ENCODE data around the gene HMCN1.

HMCN1 gene

GRCh38 chr1:186118724-186119123, 384.5 kb downstream of the HMCN1 start:
- TF ChIP-seq POLR2A (IDR thresholded peaks at IDR 0.05; ENCODE audit: extremely low read depth, insufficient read length) (no peak), MYC (IDR thresholded peaks at IDR 0.05; ENCODE audit: low read depth, low read length) (no peak), CTCF (IDR thresholded peaks at IDR 0.05; ENCODE audit: low read depth, low read length) (no peak), MAX (IDR thresholded peaks at IDR 0.05; ENCODE audit: low read depth, low read length) (no peak)
- no peak for DNase-seq (ENCODE audit: low read depth)
- no peak overlapping the region for H3K4me3 ChIP-seq (ENCODE audit: low read depth, low read length)

- TF ChIP-seq MAX (IDR thresholded peaks at IDR 0.05; ENCODE audit: low read depth, low read length): no peak
- no peak for TF ChIP-seq POLR2A (IDR thresholded peaks at IDR 0.05; ENCODE audit: extremely low read depth, insufficient read length)
- TF ChIP-seq CTCF (IDR thresholded peaks at IDR 0.05; ENCODE audit: low read depth, low read length): no peak
- no peak for TF ChIP-seq MYC (IDR thresholded peaks at IDR 0.05; ENCODE audit: low read depth, low read length)
- no peak overlapping the region for H3K4me3 ChIP-seq (ENCODE audit: low read depth, low read length)
- no peak for DNase-seq (ENCODE audit: low read depth)
Observed at GRCh38 chr1:186122837-186123236, 388.6 kb downstream of the HMCN1 start.

GRCh38 chr1:186125035-186125434, 390.8 kb downstream of the HMCN1 start:
- TF ChIP-seq MYC (IDR thresholded peaks at IDR 0.05; ENCODE audit: low read depth, low read length) (no peak), POLR2A (IDR thresholded peaks at IDR 0.05; ENCODE audit: extremely low read depth, insufficient read length) (no peak), CTCF (IDR thresholded peaks at IDR 0.05; ENCODE audit: low read depth, low read length) (no peak), MAX (IDR thresholded peaks at IDR 0.05; ENCODE audit: low read depth, low read length) (no peak)
- DNase-seq (ENCODE audit: low read depth): no peak
- no peak overlapping the region for H3K4me3 ChIP-seq (ENCODE audit: low read depth, low read length)

- DNase-seq (ENCODE audit: low read depth): no peak
- H3K4me3 ChIP-seq (ENCODE audit: low read depth, low read length): no peak overlapping the region
- TF ChIP-seq MYC (IDR thresholded peaks at IDR 0.05; ENCODE audit: low read depth, low read length) (no peak), POLR2A (IDR thresholded peaks at IDR 0.05; ENCODE audit: extremely low read depth, insufficient read length) (no peak), MAX (IDR thresholded peaks at IDR 0.05; ENCODE audit: low read depth, low read length) (no peak), CTCF (IDR thresholded peaks at IDR 0.05; ENCODE audit: low read depth, low read length) (no peak)
Observed at GRCh38 chr1:186125511-186125910, 391.3 kb downstream of the HMCN1 start.

- no peak for DNase-seq (ENCODE audit: low read depth)
- H3K4me3 ChIP-seq (ENCODE audit: low read depth, low read length): no peak overlapping the region
- TF ChIP-seq MAX (IDR thresholded peaks at IDR 0.05; ENCODE audit: low read depth, low read length): no peak
- TF ChIP-seq POLR2A (IDR thresholded peaks at IDR 0.05; ENCODE audit: extremely low read depth, insufficient read length): no peak
- TF ChIP-seq MYC (IDR thresholded peaks at IDR 0.05; ENCODE audit: low read depth, low read length): no peak
- no peak for TF ChIP-seq CTCF (IDR thresholded peaks at IDR 0.05; ENCODE audit: low read depth, low read length)
Observed at GRCh38 chr1:186129758-186130157, 395.6 kb downstream of the HMCN1 start.

GRCh38 chr1:186139115-186139514, 404.9 kb downstream of the HMCN1 start:
- DNase-seq (ENCODE audit: low read depth): no peak
- no peak for TF ChIP-seq MAX (IDR thresholded peaks at IDR 0.05; ENCODE audit: low read depth, low read length)
- no peak for TF ChIP-seq POLR2A (IDR thresholded peaks at IDR 0.05; ENCODE audit: extremely low read depth, insufficient read length)
- no peak for TF ChIP-seq MYC (IDR thresholded peaks at IDR 0.05; ENCODE audit: low read depth, low read length)
- TF ChIP-seq CTCF (IDR thresholded peaks at IDR 0.05; ENCODE audit: low read depth, low read length): no peak
- no peak overlapping the region for H3K4me3 ChIP-seq (ENCODE audit: low read depth, low read length)
